CD4-positive, alpha-beta T cell treated with Interleukin-1 beta for 1 hour (primary cell): ENCODE results near the gene PRIM1.
A peak's percentile ranks its signal among the peaks of the same experiment; 100 is the strongest.
"Not testable (repeated sequence)": the region's sequence is repeated elsewhere in the genome, so short reads cannot be mapped to it uniquely, and the experiment has no call there.

ENCODE experiments used
- DNase-seq, 2 donors: peaks; one replicate each; pipeline ENCODE4 v3.0.0-alpha.2; 2020 to 2022

The PRIM1 gene

DNA sequence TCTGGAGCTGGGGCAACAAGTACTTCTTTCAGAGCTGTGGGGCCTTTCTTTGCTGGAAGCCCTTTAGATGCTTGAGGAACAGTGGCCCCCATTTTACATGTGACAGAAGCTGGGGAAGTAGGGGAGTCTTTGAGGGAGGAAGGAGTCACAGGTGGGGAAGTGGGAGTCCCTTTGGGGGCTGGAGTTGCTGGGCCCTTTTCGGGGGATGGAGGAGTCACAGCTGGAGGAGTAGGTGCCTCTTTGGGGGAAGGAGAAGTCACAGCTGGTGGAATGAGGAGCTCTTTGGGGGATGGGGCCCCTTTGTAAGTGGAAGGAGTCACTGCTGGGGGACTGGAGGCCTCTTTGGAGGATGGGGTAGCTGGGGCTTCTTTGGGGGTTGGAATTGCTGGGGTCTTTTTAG lies 35.7 kb downstream of the PRIM1 start:
- no peak for DNase-seq

DNA sequence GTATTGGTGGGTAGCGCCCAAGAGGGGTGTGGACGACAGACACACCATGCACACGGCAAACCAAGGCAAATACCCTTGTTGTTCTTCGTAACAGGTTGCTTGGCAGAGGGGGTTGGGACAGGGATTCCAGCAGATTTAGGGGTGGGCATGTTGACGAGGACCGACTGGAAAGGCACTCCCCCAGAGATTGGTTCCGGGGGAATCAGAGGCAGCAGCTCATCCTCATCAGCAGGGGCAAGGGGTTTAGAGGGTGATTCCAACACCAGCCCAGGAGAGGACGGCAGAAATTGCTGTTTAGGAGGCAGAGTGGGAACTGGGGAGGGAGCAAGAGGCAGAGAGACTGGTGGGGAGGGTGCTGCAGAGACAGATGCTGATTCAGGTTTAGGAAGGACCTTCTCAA lies 36.3 kb downstream of the PRIM1 start:
- DNase-seq = no peak

DNA sequence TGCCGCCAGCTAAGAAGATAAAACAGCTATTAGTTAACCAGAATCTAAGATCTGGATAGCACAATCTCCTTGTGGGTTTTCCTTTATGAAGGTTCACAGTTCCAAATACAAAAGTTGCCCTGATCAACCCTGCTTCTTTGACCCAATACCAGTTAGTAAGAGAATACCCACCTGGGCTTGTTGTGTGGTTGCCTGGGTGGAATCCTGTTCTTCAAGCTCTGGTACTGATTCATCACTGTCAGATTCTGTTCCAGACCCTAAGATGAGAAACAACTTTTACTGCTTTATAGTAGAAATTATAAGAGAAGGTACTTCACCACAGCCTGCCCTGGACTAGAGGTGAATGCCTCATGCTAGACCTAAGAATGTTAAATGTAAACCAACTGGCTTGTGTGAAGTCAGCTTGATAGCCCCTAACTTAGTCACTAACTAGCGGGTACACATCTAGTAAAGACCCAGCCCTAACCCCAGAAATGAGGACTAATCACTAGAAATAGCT lies 37.6 kb downstream of the PRIM1 start:
- no peak for DNase-seq

DNA sequence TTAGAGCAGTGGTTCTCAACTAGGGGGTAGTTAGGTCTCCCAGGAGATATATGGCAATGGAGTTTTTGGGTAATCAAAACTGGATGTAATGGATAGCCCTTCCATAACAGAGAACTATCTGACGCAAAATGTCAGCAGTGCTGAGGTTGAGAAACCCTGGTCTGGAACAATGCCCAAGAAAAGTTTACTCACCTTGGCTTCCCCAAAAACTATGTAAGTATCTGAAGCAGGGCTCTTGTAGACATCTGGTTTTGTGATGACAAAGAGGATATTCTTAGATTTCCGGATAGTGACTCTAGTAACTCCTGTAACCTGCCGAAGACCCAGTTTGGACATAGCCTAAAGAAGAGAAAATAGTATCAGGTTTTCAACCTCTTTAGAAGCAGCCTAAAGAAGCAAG lies 38.8 kb downstream of the PRIM1 start:
- DNase-seq = no peak

- no peak for DNase-seq
These were observed 42.3 kb downstream of the PRIM1 start for GRCh38 chr12:56709759-56710376.

DNA sequence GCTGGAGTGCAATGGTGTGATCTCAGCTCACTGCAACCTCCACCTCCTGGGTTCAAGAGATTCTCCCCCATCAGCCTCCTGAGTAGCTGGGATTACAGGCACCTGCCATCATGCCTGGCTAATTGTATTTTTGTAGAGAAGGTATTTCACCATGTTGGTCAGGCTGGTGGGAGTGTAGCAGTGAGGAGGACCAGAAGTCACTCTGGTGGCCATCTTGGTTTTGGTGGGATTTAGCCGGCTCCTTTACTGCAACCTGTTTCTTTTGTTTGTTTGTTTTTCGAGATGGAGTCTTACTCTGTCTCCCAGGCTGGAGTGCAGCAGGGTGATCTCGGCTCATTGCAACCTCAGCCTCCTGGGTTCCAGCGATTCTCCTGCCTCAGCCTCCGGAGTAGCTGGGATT lies 47.6 kb downstream of the PRIM1 start:
- DNase-seq = not testable (repeated sequence)

- no peak for DNase-seq
These were observed 53.0 kb downstream of the PRIM1 start for GRCh38 chr12:56699020-56699661.

- DNase-seq = no peak
These were observed 56.6 kb downstream of the PRIM1 start for GRCh38 chr12:56695327-56696101.

DNA sequence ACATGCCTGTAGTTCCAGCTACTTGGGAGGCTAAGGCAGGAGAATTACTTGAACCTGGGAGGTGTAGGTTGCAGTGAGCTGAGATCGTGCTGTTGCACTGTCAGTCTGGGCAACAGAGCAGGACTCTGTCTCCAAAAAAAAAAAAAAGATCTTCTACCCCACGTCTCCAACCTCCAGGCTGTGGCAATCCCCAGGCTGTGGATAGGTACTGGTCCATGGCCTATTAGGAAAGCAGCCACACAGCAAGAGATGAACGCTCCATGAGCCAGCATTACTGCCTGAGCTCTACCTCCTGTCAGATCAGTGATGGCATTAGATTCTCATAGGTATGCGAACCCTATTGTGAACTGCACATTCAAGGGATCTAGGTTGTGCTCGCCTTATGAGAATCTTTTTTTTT lies 58.0 kb downstream of the PRIM1 start:
- no peak for DNase-seq

GRCh38 chr12:56688846-56689109 lies 63.3 kb downstream of the PRIM1 start:
- DNase-seq = no peak

DNA sequence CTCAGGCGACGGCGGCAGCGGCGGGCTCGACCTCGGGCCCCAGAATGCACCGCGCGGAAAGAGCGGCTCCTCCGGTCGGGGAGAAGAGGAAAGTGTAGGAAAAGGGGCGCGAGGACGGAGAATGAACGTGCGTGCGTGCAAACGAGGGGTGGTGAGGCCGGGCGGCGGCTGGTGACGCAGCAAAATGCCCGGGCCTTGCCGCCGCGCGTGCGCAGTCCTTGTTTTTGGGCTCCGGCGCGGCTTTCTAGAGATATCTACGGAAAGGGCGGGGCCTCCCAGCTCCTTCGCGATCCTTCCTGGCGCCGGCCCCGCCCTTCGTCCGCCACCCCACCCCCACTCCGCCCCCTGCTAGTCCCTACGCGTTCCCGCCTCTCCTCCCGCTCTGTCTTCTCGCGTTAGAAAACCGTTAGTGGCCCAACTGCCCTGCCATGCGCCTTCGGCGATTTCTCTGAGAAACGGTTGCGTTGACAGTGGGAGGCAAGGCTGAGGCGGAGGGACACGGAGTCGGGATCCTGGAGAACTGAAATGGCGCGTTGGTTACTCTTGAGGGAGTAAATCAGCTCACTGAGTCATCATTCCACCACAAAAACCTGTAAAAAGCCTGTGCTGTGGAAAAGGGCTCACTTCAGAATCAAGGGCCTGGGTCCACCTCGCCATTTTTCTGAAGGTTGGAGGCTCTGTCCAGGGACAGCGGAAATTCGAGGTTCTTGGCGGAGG lies 63.8 kb downstream of the PRIM1 start, which contains the start of gene PTGES3:
Gene PTGES3 (minus strand): TSS at position 156 of the 717 bp plus-strand sequence. CDS start 285 bp downstream, outside the sequence.
- peak; percentile 98 to 99 for DNase-seq

GRCh38 chr12:56687223-56688128 lies 64.6 kb downstream of the PRIM1 start:
- peak; percentile 72 to 74 for DNase-seq

DNA sequence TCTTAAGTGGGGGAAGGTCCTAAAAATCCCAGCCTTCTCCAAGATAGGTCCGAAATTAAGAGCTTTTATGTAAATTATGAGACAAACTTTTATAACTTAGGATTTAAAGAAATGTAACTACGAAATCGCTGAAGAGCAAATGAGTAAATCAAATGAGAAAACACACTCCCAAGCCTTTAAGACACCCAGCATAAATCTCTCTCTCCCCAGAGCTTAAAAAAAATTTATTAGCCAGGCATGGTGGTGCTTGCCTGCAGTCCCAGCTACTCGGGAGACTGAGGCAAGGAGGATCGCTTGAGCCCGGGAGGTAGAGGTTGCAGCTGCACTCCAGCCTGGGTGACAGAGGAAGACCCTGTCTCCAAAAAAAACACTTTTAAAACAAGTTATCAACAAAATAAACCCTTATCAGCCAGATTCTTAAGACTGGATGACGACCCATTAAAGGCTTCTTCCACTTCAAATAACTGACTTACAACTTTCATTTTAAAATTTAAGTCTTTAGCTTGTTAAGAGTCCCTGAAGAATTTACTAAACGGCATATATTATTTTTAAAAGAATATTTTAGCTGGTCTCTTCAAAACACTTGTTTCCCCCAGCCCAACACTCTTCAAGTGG lies 67.3 kb downstream of the PRIM1 start:
- peak in 1 of 2 donors; percentile 33 for DNase-seq

- no peak for DNase-seq
These were observed 69.8 kb downstream of the PRIM1 start for GRCh38 chr12:56682323-56682722.
